ENCODE data around the gene GLYATL1. TPM values are rescaled to one million over a fixed set of nuclear protein-coding genes. Genes with fewer than 3 reads are reported as not detected.
"Not testable (repeated sequence)": the region's sequence is repeated elsewhere in the genome, so short reads cannot be mapped to it uniquely, and the experiment has no call there.

The GLYATL1 gene
- polyA plus RNA-seq, 2 donors: 0.08 to 0.18 TPM

DNA sequence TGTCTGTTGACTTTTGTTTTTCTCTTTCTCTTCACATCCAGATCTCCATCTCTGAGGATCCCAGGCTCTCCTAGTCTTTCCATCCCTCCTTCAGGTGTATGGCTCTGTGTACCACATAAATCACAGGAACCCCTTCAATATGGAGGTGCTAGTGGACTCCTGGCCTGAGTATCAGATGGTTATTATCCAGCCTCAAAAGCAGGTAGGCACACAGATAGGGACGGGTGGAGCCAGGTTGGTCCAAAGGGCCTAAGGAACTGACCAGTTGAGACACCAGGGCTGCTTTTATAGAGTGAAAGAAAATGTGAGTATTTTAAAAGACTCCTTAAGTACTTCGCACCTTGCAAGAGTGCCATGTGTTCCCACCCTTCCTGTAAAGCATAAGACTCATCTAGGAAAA, 39.9 kb downstream of the GLYATL1 start:
- Histone ChIP-seq H3K9me3 (ENCODE audit: control insufficient read depth in 2 of 2, insufficient read depth in 1 of 2, low read depth in 1 of 2, low read length in 1 of 2) (no peaks in the 10 kb centered on the region), H3K4me1 (ENCODE audit: control insufficient read depth in 2 of 2, insufficient read depth in 2 of 2, low read length in 1 of 2) (no peaks in the 10 kb centered on the region), H3K36me3 (ENCODE audit: control insufficient read depth in 2 of 2, insufficient read depth in 2 of 2, low read length in 1 of 2) (no peaks in the 10 kb centered on the region), H3K27ac (ENCODE audit: low read depth in 2 of 2, low read length in 1 of 2) (no peak overlapping the region), H3K4me3 (ENCODE audit: low read depth in 1 of 2, low read length in 2 of 2) (no peak overlapping the region), H3K27me3 (ENCODE audit: control insufficient read depth in 1 of 2, insufficient read depth in 2 of 2, low read length in 2 of 2) (no peaks in the 10 kb centered on the region)
- WGBS, 2 donors: 87 to 92% methylated on average over 2 of the region's 2 CpGs

DNA sequence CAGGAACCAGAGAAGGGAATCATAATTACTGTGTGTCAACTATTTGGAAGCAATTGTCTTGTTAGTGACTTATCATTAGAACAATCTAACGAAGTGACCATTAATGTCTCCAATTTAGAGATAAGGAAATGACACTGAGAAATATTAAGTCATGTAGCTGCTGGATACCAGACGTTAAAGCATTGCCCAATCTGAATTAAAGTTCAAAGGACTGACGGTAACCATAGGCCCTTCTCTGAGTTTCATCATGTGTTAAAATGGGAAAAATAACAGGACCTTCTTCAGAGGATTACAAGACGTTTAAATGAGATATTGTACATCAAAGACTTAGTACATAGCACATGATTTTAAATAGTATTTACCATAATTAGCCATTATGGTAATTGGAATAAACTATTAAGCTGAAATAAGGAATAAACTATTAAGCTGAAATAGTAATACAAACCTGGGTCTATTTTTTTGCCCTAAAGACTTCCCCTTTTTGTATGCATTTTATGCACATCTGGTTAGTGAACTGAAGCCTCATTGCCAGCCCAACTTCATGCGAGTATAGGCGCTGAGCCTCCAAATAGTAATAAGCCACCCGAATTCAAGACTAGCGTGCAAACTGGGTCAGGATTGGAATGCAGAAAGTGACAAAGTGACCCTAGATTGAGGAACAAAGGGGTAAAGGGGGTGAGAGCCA, 41.0 kb downstream of the GLYATL1 start:
- H3K27me3 ChIP-seq (ENCODE audit: control insufficient read depth in 1 of 2, insufficient read depth in 2 of 2, low read length in 2 of 2): no peaks in the 10 kb centered on the region
- H3K4me1 ChIP-seq (ENCODE audit: control insufficient read depth in 2 of 2, insufficient read depth in 2 of 2, low read length in 1 of 2): no peaks in the 10 kb centered on the region
- WGBS, 2 donors: 63 to 68% methylated on average over 8 of the region's 8 CpGs
- no peak overlapping the region for H3K4me3 ChIP-seq (ENCODE audit: low read depth in 1 of 2, low read length in 2 of 2)
- no peaks in the 10 kb centered on the region for H3K9me3 ChIP-seq (ENCODE audit: control insufficient read depth in 2 of 2, insufficient read depth in 1 of 2, low read depth in 1 of 2, low read length in 1 of 2)
- H3K36me3 ChIP-seq (ENCODE audit: control insufficient read depth in 2 of 2, insufficient read depth in 2 of 2, low read length in 1 of 2): no peaks in the 10 kb centered on the region
- H3K27ac ChIP-seq (ENCODE audit: low read depth in 2 of 2, low read length in 1 of 2): no peak overlapping the region

DNA sequence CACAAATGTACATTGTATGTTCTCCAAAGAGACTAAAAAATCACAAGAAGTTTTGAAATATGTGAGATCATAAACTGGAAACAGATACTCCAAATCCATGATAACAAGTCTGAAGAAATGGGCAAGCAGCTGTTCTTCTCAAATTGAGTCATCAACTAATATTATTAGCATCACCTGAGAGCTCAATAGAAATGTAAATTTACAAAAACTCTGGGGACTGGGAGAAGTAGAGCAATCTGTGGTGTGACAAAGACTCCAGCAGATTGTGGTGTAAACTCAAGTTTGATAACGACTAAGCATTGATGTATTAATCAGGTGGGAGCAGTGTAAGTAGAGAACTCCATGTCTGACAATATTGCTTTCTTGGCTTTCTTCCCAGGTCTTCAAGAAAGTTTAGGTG, 53.2 kb downstream of the GLYATL1 start:
- H3K4me3 ChIP-seq (ENCODE audit: low read depth in 1 of 2, low read length in 2 of 2): no peak overlapping the region
- no peaks in the 10 kb centered on the region for H3K4me1 ChIP-seq (ENCODE audit: control insufficient read depth in 2 of 2, insufficient read depth in 2 of 2, low read length in 1 of 2)
- H3K9me3 ChIP-seq (ENCODE audit: control insufficient read depth in 2 of 2, insufficient read depth in 1 of 2, low read depth in 1 of 2, low read length in 1 of 2): no peaks in the 10 kb centered on the region
- H3K36me3 ChIP-seq (ENCODE audit: control insufficient read depth in 2 of 2, insufficient read depth in 2 of 2, low read length in 1 of 2): no peaks in the 10 kb centered on the region
- H3K27me3 ChIP-seq (ENCODE audit: control insufficient read depth in 1 of 2, insufficient read depth in 2 of 2, low read length in 2 of 2): no peaks in the 10 kb centered on the region
- no peak overlapping the region for H3K27ac ChIP-seq (ENCODE audit: low read depth in 2 of 2, low read length in 1 of 2)
- WGBS, 2 donors: 61 to 79% methylated on average over 1 of the region's 1 CpG

DNA sequence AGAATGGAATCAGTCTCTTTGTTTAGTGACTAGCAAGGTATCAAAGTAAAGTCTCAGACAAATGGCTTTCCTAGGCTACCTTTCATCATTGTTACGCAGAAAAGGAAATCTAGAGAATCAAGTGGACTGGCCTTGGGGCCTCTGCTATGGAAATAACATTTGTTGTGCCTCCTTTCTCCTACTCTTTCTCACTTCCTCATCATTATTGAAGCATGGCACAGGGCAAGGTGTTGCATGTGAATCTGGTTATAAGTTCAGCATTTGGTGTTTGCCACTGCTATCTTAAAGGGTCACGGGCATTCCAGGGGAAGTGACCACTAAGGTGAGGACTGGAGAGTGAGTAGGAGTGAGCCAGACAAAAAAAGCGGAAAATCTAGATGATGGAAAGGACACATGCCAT, 54.9 kb downstream of the GLYATL1 start:
- no peaks in the 10 kb centered on the region for H3K27me3 ChIP-seq (ENCODE audit: control insufficient read depth in 1 of 2, insufficient read depth in 2 of 2, low read length in 2 of 2)
- 88 to 89% methylated on average over 3 of the region's 3 CpGs for WGBS, 2 donors
- no peaks in the 10 kb centered on the region for H3K36me3 ChIP-seq (ENCODE audit: control insufficient read depth in 2 of 2, insufficient read depth in 2 of 2, low read length in 1 of 2)
- no peak overlapping the region for H3K27ac ChIP-seq (ENCODE audit: low read depth in 2 of 2, low read length in 1 of 2)
- H3K4me3 ChIP-seq (ENCODE audit: low read depth in 1 of 2, low read length in 2 of 2): no peak overlapping the region
- no peaks in the 10 kb centered on the region for H3K9me3 ChIP-seq (ENCODE audit: control insufficient read depth in 2 of 2, insufficient read depth in 1 of 2, low read depth in 1 of 2, low read length in 1 of 2)
- no peaks in the 10 kb centered on the region for H3K4me1 ChIP-seq (ENCODE audit: control insufficient read depth in 2 of 2, insufficient read depth in 2 of 2, low read length in 1 of 2)

DNA sequence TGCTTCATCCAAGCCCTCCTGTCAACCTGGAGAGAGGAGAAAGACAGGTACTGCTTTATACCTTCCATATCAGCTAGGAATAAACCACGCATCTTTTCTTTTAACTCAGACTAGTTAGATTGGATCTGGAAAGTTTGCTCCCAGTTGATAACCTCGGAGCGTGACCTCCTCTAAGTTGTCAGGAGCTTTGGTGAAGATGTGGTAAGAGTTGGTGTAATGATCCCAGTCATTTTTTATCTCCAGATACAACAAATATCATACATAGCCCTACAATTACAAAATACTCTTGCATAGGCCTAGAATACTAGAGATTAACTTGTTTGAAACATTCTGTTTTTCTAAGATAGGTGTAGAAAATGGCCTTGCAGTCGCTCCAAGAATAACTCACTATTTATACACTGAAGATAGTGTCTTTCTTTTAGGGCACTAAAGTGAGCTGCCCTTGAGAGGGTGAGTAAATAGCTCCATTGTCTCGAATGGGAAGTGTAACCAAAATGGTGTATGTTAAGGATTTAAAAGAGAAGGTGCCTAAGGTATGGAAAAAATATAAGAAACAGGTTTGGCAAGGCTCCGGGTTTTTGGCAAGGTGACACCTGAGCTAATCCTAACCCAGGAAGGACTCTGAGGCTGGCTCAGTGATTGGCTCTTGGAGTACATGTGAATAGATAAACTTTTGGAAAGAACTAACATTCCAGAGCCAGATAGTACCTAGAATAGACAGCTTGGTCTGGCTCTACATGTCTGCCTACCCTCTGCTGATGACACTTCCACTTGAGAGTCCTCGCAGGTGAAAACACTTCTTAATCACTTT, 59.4 kb downstream of the GLYATL1 start:
- 61 to 74% methylated on average over 7 of the region's 7 CpGs for WGBS, 2 donors
- Histone ChIP-seq H3K4me1 (ENCODE audit: control insufficient read depth in 2 of 2, insufficient read depth in 2 of 2, low read length in 1 of 2) (no peaks in the 10 kb centered on the region), H3K27ac (ENCODE audit: low read depth in 2 of 2, low read length in 1 of 2) (no peak overlapping the region)

DNA sequence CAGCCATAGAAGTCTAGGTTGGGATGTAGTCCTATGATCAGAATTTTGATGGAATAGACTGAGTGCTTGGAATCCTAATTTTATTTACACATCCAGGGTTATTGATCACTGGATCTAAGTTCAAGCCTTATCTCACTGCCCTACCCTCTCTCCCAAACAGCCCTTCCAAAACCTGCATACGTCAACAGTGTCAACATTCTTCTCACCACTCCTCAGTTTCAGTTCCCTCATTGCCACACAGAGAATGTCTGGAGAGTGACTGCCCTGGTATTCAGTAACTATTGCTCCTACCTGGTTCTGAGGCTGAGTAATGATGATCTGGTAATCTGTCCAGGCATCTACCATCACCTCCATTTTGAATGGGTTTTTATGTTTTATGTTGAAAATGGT, 60.0 kb downstream of the GLYATL1 start:
- no peaks in the 10 kb centered on the region for H3K27me3 ChIP-seq (ENCODE audit: control insufficient read depth in 1 of 2, insufficient read depth in 2 of 2, low read length in 2 of 2)
- no peak overlapping the region for H3K4me3 ChIP-seq (ENCODE audit: low read depth in 1 of 2, low read length in 2 of 2)
- no peaks in the 10 kb centered on the region for H3K36me3 ChIP-seq (ENCODE audit: control insufficient read depth in 2 of 2, insufficient read depth in 2 of 2, low read length in 1 of 2)
- H3K9me3 ChIP-seq (ENCODE audit: control insufficient read depth in 2 of 2, insufficient read depth in 1 of 2, low read depth in 1 of 2, low read length in 1 of 2): no peaks in the 10 kb centered on the region
- no peak overlapping the region for H3K27ac ChIP-seq (ENCODE audit: low read depth in 2 of 2, low read length in 1 of 2)
- WGBS, 2 donors: 64 to 84% methylated on average over 1 of the region's 1 CpG
- H3K4me1 ChIP-seq (ENCODE audit: control insufficient read depth in 2 of 2, insufficient read depth in 2 of 2, low read length in 1 of 2): no peaks in the 10 kb centered on the region

More for the DNA sequence above, 59.4 kb downstream of the GLYATL1 start:
- Histone ChIP-seq H3K27me3 (ENCODE audit: control insufficient read depth in 1 of 2, insufficient read depth in 2 of 2, low read length in 2 of 2) (no peaks in the 10 kb centered on the region), H3K4me3 (ENCODE audit: low read depth in 1 of 2, low read length in 2 of 2) (no peak overlapping the region), H3K9me3 (ENCODE audit: control insufficient read depth in 2 of 2, insufficient read depth in 1 of 2, low read depth in 1 of 2, low read length in 1 of 2) (no peaks in the 10 kb centered on the region), H3K36me3 (ENCODE audit: control insufficient read depth in 2 of 2, insufficient read depth in 2 of 2, low read length in 1 of 2) (no peaks in the 10 kb centered on the region)

DNA sequence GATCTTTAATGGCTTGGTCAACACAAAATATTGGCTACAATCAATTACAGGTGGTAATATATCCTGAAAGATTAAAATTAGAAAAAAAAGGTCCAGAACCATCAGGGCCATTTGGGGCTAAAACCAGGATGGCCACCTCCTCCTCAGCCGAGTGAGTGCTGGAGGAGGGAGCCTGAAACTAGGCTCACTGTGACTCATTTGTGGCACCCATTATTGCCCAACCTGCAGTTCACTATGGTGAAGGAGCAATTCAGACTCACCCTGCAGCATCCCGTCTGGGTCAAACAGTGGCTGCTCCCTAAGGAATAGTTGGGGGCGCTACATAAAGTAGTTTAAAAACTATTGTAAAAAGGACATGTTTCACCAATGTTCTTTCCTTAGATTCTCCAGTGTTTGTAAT, 60.7 kb downstream of the GLYATL1 start:
- H3K27ac ChIP-seq (ENCODE audit: low read depth in 2 of 2, low read length in 1 of 2): no peak overlapping the region
- no peak overlapping the region for H3K4me3 ChIP-seq (ENCODE audit: low read depth in 1 of 2, low read length in 2 of 2)
- H3K27me3 ChIP-seq (ENCODE audit: control insufficient read depth in 1 of 2, insufficient read depth in 2 of 2, low read length in 2 of 2): no peaks in the 10 kb centered on the region
- H3K36me3 ChIP-seq (ENCODE audit: control insufficient read depth in 2 of 2, insufficient read depth in 2 of 2, low read length in 1 of 2): no peaks in the 10 kb centered on the region
- no peaks in the 10 kb centered on the region for H3K9me3 ChIP-seq (ENCODE audit: control insufficient read depth in 2 of 2, insufficient read depth in 1 of 2, low read depth in 1 of 2, low read length in 1 of 2)
- 64 to 82% methylated on average over 3 of the region's 3 CpGs for WGBS, 2 donors
- H3K4me1 ChIP-seq (ENCODE audit: control insufficient read depth in 2 of 2, insufficient read depth in 2 of 2, low read length in 1 of 2): no peaks in the 10 kb centered on the region

DNA sequence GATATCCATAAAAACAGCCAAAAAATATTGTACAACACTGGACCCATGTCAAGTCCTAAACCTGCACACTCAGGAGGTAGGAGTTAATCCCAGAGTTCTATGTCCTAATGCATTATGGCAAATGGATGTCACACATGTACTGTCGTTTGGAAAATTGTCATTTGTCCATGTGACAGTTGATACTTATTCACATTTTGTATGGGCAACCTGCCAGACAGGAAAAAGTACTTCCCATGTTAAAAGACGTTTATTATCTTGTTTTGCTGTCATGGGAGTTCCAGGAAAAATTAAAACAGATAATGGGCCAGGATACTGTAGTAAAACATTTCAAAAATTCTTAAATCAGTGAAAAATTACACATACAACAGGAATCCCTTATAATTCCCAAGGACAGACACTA, 62.7 kb downstream of the GLYATL1 start:
- H3K4me3 ChIP-seq (ENCODE audit: low read depth in 1 of 2, low read length in 2 of 2); H3K36me3 ChIP-seq (ENCODE audit: control insufficient read depth in 2 of 2, insufficient read depth in 2 of 2, low read length in 1 of 2); H3K9me3 ChIP-seq (ENCODE audit: control insufficient read depth in 2 of 2, insufficient read depth in 1 of 2, low read depth in 1 of 2, low read length in 1 of 2); H3K27me3 ChIP-seq (ENCODE audit: control insufficient read depth in 1 of 2, insufficient read depth in 2 of 2, low read length in 2 of 2); H3K4me1 ChIP-seq (ENCODE audit: control insufficient read depth in 2 of 2, insufficient read depth in 2 of 2, low read length in 1 of 2); H3K27ac ChIP-seq (ENCODE audit: low read depth in 2 of 2, low read length in 1 of 2): not testable (repeated sequence)
- 11 to 12% methylated on average over 2 of the region's 2 CpGs for WGBS, 2 donors
